ENCODE measurements around the gene ADGRG1. TPM values are rescaled to one million over a fixed set of nuclear protein-coding genes. Genes with fewer than 3 reads are reported as not detected.

ADGRG1 gene
- 1 to 10 TPM; 4.3 to 5.6 TPM for total RNA-seq

DNA sequence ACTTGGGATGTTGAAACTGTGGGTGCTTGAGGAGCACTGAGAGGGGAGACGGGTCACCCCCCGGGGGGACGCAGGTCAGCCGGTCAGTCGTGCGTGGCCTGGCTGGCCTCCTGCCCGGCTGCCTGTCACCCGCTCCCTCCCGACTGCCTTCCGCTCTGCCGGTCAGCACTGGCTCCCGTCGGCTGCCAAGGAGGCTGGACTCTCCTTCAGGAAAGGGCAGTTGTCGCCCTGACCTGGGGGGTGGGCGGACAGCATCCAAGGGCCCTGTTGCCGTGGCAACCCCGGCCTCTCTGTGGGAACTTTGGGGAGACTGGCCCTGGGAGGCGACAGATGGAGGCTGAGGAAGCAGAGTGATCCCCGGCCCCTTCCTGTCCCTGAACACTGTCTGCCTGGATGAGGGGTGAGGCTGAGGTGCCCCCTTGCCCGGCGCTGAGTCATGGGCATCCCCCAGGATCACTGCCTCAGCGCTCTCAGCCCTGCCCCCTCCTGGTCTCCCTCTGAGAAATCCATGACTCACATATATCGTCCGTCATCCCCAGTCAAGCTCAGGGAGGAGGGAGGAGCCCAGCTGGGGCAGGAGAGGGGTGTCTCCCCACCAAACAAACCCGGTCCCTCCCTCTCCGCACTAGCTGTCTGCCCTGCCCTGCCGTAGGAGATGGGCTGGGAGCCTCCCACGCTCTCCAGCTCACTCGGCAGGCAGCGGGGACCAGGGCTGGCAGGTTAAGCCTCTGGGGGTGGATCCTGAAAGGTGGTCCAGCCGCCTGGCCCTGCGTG is at the start of gene ADGRG1:
Gene ADGRG1, plus strand, starts transcription at position 623 of the 774 bp plus-strand sequence. CDS start 21,658 bp downstream, outside the sequence.
- peak; percentile 80 for ATAC-seq (ENCODE audit: low read depth)
- Mint-ChIP-seq H3K4me1 (peaks cover 15% of the 10 kb centered on the region), H3K9me3 (no peaks in the 10 kb centered on the region), H3K36me3 (no peaks in the 10 kb centered on the region), H3K27ac (peak within 1 kb of the TSS; percentile 43), H3K4me3 (peak within 1 kb of the TSS; percentile 35), H3K27me3 (peaks cover 22% of the 10 kb centered on the region)
- POLR2A ChIA-PET = no interaction called here
- no peak for DNase-seq

DNA sequence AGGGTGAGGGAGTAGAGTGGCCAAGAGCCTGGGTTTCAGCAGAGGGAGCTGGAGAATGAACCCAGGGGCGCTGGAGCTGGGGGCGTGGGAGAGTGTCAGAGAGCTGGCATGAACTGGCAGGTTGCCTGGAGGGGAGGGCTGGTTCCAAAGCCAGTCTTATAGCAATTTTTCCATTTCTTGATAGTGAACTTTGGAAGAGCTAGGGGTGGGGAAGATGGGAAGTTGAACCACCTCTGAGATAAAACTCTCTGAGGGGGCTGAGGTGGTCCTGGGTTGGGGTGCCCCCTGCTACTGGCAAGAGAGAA is 49.1 kb upstream of the ADGRG1 start:
- H3K27ac Mint-ChIP-seq = peak overlapping the region; percentile 96
- no peaks in the 10 kb centered on the region for H3K9me3 Mint-ChIP-seq
- POLR2A ChIA-PET = interaction anchor here (0.6 to 4.2 kb wide), 2 partner anchors 13 to 30 kb away, joined by 3 to 52 read pairs; no protein-coding TSS in a partner anchor
- no peaks in the 10 kb centered on the region for H3K27me3 Mint-ChIP-seq
- H3K4me1 Mint-ChIP-seq = peaks cover 55% of the 10 kb centered on the region
- ATAC-seq (ENCODE audit: low read depth) (no peak), DNase-seq (no peak)
- H3K36me3 Mint-ChIP-seq = peaks cover 24% of the 10 kb centered on the region
- H3K4me3 Mint-ChIP-seq = peak overlapping the region; percentile 62

DNA sequence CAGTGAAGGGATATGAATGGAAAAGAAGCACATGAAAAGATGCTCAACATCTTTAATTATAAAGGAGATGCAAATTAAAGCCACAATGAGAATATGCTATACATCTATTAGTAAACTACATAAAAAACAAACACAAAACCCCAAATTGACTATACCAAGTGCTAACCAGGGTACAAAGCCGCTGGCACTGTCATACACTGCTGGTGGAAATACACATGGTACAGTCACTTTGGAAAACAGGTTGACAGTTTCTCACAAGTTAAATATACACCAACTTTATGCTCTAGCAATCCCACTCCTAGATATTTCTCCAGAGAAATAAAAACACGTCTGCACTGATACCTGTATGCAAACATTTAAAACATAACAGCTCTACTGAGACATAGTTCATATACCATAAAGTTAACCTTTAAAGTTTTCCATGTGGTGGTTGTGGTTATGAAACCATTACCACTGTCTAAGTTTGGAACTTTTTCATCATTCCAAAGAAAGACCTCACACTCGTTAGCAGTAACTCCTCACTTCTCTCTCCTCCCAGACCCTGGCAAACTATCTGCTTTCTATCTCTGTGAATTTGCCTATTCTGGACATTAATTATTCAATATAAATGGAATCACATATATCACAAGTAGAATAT is 43.3 kb upstream of the ADGRG1 start:
- Mint-ChIP-seq H3K27ac (peak overlapping the region; percentile 30), H3K36me3 (peaks cover 12% of the 10 kb centered on the region), H3K9me3 (no peaks in the 10 kb centered on the region), H3K4me3 (peak overlapping the region; percentile 26), H3K27me3 (no peaks in the 10 kb centered on the region), H3K4me1 (peaks cover 42% of the 10 kb centered on the region)
- DNase-seq (no peak), ATAC-seq (ENCODE audit: low read depth) (no peak)
- POLR2A ChIA-PET = no interaction called here

DNA sequence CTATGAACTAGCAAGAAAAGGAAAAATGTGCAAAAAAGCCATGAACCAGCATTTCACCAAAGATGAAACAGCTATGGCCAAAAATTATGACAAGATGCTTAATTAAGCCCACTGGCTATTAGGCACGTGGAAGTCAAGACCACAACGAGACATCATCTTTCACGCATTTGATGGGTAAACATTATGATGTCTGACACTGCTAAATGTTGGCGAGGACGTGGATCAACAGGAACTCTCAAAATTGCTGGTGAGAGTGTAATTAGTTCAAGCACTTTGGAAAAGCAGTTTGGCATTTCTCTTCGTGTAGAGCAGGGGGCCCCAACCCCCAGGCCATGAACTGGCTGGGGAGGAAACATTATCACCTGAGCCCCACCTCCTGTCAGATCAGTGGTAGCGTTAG is 39.6 kb upstream of the ADGRG1 start:
- Mint-ChIP-seq H3K27me3 (no peaks in the 10 kb centered on the region), H3K9me3 (no peaks in the 10 kb centered on the region), H3K4me1 (peaks cover 63% of the 10 kb centered on the region), H3K36me3 (peaks cover 1% of the 10 kb centered on the region), H3K4me3 (no peak overlapping the region), H3K27ac (no peak overlapping the region)
- no peak for DNase-seq
- no peak for ATAC-seq (ENCODE audit: low read depth)
- POLR2A ChIA-PET = no interaction called here

DNA sequence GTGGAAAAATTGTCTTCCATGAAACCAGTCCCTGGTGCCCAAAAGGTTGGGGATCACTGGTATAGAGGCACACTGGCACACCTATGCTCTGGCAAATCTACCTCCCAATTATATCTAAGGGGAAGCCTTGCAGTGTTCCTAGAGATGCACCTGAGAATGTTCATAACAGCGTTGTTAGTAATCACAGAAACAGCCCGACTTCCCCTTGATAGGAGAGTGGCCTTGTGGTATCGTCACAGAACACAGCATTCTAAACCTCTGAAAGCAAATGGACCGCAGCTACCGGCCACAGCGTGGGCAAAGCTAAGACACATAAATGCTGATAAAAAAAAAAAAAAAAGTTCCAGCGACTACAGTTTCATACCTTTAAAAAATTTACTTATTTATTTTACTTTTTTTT is 39.1 kb upstream of the ADGRG1 start:
- H3K27me3 Mint-ChIP-seq = no peaks in the 10 kb centered on the region
- H3K4me1 Mint-ChIP-seq = peaks cover 63% of the 10 kb centered on the region
- peak overlapping the region; percentile 9 for H3K27ac Mint-ChIP-seq
- DNase-seq (no peak), ATAC-seq (ENCODE audit: low read depth) (no peak)
- H3K9me3 Mint-ChIP-seq = no peaks in the 10 kb centered on the region
- H3K4me3 Mint-ChIP-seq = no peak overlapping the region
- POLR2A ChIA-PET = interaction anchor here (4.3 to 5.1 kb wide), 2 partner anchors 20 to 58 kb away, joined by 32 to 48 read pairs; no protein-coding TSS in a partner anchor
- H3K36me3 Mint-ChIP-seq = no peaks in the 10 kb centered on the region

DNA sequence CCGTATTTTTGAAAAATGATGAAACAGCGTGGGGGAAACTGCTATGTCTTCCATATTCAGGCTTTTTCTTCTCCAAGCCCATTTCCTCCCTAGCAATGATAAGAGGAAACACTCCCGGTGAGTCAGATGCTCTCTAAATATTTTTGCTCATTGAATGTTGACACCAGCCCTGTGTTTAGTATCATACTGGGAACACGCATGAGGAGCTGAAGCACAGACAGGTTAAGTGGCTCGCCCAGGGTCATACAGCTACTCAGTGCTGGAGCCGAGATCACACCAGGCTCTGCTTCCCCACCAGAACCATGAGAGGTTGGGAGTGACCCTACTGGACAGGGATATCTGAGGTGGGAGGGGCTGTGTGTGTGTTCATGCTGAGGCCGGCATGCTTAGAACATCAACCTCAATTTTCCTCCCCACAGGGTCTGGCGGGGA is 37.8 kb upstream of the ADGRG1 start:
- Mint-ChIP-seq H3K9me3 (peaks cover 2% of the 10 kb centered on the region), H3K4me3 (peak overlapping the region; percentile 77), H3K36me3 (peaks cover 5% of the 10 kb centered on the region), H3K27me3 (no peaks in the 10 kb centered on the region), H3K27ac (peak overlapping the region; percentile 93), H3K4me1 (peaks cover 54% of the 10 kb centered on the region)
- DNase-seq (no peak), ATAC-seq (ENCODE audit: low read depth) (no peak)
- POLR2A ChIA-PET = interaction anchor here (0.7 to 5.1 kb wide), 8 partner anchors 9 to 145 kb away, joined by 3 to 60 read pairs (median 20); partner anchors contain the start of gene KATNB1

DNA sequence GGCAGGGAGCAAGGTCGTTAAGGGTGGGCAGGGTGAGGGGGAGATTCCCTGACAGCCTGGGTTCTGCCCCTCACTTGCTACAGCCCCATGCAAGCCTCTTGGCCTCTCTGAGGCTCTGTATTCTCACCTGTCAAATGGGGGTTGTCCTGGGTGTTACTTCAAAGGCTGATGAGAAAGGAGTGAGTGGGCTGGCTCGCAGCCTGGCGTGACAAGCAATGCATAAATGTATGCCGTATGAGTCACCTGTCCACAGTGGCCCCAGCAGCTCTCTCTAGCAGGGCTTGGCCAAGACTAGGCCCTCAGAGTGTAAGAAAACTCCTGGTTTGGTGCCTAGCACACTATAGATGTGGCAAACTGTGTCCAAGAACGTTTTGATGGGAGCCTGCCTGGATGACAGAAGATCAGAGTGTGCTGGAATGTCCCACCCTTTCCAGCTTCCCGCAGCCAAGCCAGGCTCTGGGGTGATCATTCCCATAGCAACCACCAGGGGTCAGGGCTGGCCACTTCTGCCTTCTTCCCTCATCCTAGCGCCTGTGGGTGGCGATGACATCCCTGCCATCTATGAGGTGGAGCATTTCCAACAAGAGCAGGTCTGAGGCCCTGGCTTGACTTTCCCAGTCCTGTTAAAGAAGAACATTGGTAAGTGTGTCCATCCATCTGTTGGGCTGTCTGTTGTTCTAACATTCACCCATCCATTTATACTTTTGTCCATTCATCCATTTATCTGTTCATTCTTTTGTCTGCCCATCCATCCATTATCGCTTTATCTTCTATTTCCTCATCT is 37.2 kb upstream of the ADGRG1 start:
- peak overlapping the region; percentile 77 for H3K4me3 Mint-ChIP-seq
- peak overlapping the region; percentile 93 for H3K27ac Mint-ChIP-seq
- H3K9me3 Mint-ChIP-seq = peaks cover 3% of the 10 kb centered on the region
- POLR2A ChIA-PET = interaction anchor here (0.7 to 5.1 kb wide), 10 partner anchors 9 to 144 kb away, joined by 3 to 60 read pairs (median 8); partner anchors contain the start of gene KATNB1
- ATAC-seq (ENCODE audit: low read depth) = peak; percentile 73
- H3K4me1 Mint-ChIP-seq = peaks cover 53% of the 10 kb centered on the region
- no peaks in the 10 kb centered on the region for H3K27me3 Mint-ChIP-seq
- H3K36me3 Mint-ChIP-seq = peaks cover 7% of the 10 kb centered on the region
- peak; percentile 78 for DNase-seq

DNA sequence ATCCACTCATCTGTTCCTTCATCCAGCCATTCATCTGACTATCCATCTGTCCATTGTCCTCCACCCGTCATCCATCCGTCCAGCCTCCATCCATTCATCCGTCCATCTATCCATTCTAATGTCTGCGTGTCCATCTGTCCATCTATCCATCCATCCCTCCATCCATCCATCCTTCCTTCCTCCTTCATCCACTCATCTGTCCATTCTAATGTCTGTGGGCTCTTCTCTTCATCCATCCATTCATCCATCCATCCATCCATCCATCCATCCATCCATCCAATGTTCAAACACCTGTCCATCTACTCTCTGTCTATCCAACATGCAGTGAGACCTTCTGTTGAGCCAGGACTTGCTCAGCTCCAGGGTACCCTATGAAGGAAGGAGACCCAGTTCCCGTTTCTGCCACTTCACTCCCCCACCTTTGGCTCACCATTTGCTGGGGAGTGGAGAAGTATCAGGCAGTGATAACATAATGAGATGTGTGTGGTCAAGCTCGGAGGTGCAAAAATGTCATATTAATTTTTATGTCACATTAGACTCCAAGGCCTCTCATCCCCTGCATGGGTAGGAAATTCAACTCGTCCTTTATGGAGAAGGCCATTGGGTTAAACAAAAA is 36.5 kb upstream of the ADGRG1 start:
- no peak for ATAC-seq (ENCODE audit: low read depth)
- DNase-seq = no peak
- Mint-ChIP-seq H3K4me3 (peak overlapping the region; percentile 77), H3K36me3 (peaks cover 11% of the 10 kb centered on the region), H3K27ac (peak overlapping the region; percentile 93), H3K9me3 (peaks cover 5% of the 10 kb centered on the region), H3K4me1 (peaks cover 56% of the 10 kb centered on the region), H3K27me3 (no peaks in the 10 kb centered on the region)
- POLR2A ChIA-PET = interaction anchor here (0.9 to 5.1 kb wide), 8 partner anchors 10 to 144 kb away, joined by 3 to 60 read pairs (median 20); partner anchors contain the start of gene KATNB1

DNA sequence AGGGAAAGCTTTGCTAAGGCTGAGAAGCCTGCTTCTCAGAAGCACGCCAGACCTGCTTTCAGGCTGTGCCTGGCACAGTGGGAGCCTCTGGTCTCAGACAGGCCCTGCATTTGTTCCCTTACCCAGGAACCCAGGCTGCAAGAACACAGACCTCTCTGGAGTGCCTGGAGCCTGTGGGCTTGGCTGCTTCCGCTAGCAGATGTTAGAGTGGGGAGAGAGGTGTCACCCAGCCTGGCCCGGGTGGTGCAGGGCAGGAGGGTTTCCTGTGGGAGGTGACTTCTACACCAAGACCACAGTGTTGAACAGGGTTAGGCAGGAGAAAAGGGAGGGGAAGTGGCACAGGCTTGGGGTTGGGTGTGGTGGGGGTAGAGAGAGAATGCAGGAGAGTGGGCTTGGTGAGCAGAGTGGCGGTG is 35.8 kb upstream of the ADGRG1 start:
- Mint-ChIP-seq H3K9me3 (peaks cover 7% of the 10 kb centered on the region), H3K4me1 (peaks cover 54% of the 10 kb centered on the region), H3K27ac (peak overlapping the region; percentile 93), H3K36me3 (peaks cover 15% of the 10 kb centered on the region), H3K4me3 (peak overlapping the region; percentile 77), H3K27me3 (no peaks in the 10 kb centered on the region)
- DNase-seq (peak; percentile 81), ATAC-seq (ENCODE audit: low read depth) (peak; percentile 89)
- POLR2A ChIA-PET = interaction anchor here (0.8 to 5.1 kb wide), 10 partner anchors 9 to 143 kb away, joined by 3 to 60 read pairs (median 8); partner anchors contain the start of genes CCDC102A and KATNB1

DNA sequence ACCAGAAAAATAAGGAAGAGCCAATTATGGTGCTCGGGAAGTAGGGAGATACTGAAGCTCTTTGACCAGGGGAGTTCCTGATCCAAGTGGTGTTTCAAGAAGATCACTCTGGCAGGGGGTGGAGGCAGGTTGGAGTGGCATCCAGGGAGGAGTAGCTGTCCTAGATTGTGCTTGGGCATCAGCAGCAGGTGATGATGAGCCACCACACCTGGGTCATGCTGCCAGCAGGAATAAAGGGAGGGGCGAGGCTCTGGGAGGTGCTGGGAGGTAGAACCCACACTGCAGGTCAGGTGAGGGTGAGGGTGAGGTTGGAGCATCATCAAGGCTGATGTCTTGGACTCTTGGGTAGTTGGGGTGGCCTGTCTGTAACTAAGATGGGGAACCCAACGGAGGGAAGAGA is 35.4 kb upstream of the ADGRG1 start:
- peak; percentile 59 for DNase-seq
- Mint-ChIP-seq H3K27me3 (no peaks in the 10 kb centered on the region), H3K27ac (peak overlapping the region; percentile 93), H3K4me3 (peak overlapping the region; percentile 77), H3K4me1 (peaks cover 54% of the 10 kb centered on the region), H3K9me3 (peaks cover 7% of the 10 kb centered on the region), H3K36me3 (peaks cover 17% of the 10 kb centered on the region)
- POLR2A ChIA-PET = interaction anchor here (0.8 to 5.1 kb wide), 7 partner anchors 9 to 56 kb away, joined by 3 to 60 read pairs (median 32); partner anchors contain the start of gene CCDC102A
- peak; percentile 3 for ATAC-seq (ENCODE audit: low read depth)

DNA sequence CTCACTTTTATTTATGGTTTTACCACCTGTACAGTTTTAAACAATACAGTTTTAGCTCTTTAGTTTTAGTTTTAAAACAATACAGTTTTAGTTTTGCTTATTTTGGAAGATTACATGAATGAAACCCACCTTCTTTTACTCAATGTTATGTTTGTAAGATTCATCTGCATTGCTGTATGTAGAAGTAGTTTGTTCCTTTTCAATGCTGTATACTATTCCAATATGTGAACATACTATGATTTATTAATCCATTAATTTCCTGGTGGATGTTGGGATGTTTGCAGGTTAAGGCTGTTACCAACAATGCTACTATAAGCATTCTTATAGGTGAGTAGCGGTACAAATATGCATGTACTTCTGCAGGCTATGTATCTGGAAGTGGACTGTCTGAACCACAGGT is 34.4 kb upstream of the ADGRG1 start:
- H3K27me3 Mint-ChIP-seq = no peaks in the 10 kb centered on the region
- H3K4me3 Mint-ChIP-seq = no peak overlapping the region
- peaks cover 24% of the 10 kb centered on the region for H3K36me3 Mint-ChIP-seq
- DNase-seq (no peak), ATAC-seq (ENCODE audit: low read depth) (no peak)
- POLR2A ChIA-PET = interaction anchor here (1.1 to 5.1 kb wide), 5 partner anchors 8 to 54 kb away, joined by 6 to 60 read pairs (median 48); no protein-coding TSS in a partner anchor
- H3K27ac Mint-ChIP-seq = no peak overlapping the region
- H3K9me3 Mint-ChIP-seq = peaks cover 7% of the 10 kb centered on the region
- peaks cover 48% of the 10 kb centered on the region for H3K4me1 Mint-ChIP-seq

DNA sequence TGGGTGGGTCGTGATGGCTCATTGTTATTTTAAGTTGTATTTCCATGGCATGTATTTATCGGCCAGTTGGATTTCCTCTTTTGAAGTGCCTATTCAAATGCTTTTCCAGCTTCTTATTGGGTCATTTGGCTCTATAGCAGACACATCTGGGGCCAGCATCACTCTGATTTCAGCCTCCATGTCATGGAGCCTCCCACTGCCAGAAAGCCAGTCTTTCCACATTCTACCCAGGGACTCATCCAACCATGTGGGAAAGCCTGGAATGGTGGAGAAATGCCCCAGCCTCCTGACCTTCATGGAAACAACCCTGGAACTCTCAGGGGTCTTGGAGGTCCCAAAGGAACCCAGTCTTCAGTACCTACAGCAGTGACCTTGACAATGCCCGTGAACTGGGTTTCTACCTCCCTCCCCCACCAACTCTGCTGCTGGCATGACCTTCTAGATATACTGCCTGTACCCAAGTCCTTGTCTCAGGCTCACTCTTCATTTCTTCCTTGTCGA is 33.8 kb upstream of the ADGRG1 start:
- POLR2A ChIA-PET = interaction anchor here (4.2 to 5.1 kb wide), 2 partner anchors 15 to 17 kb away, joined by 32 to 52 read pairs; no protein-coding TSS in a partner anchor
- H3K4me3 Mint-ChIP-seq = no peak overlapping the region
- H3K27me3 Mint-ChIP-seq = no peaks in the 10 kb centered on the region
- peaks cover 27% of the 10 kb centered on the region for H3K36me3 Mint-ChIP-seq
- H3K4me1 Mint-ChIP-seq = peaks cover 46% of the 10 kb centered on the region
- peak; percentile 21 for DNase-seq
- peaks cover 7% of the 10 kb centered on the region for H3K9me3 Mint-ChIP-seq
- no peak for ATAC-seq (ENCODE audit: low read depth)
- H3K27ac Mint-ChIP-seq = no peak overlapping the region

Measured in activated naive CD8-positive, alpha-beta T cell treated with anti-CD3 and anti-CD28 coated beads, Interleukin-2, amount 10 ng/mL, durations not matched to agents 7 days and 5 days (primary cell).